ENCODE results near the gene ADD1.

Gene ADD1

GRCh38 chr4:2857349-2857927, 13.8 kb downstream of the ADD1 start:
- no peak for DNase-seq (ENCODE audit: low read depth, low spot score)
- no peak for TF ChIP-seq CTCF (IDR thresholded peaks at IDR 0.05; ENCODE audit: low read depth, low read length)
- no peak overlapping the region for H3K4me3 ChIP-seq (ENCODE audit: low read depth, low read length)
- in situ Hi-C loops (cut with HindIII; ENCODE audit: low sequenced_read_pairs): no loop called here

- no peak for DNase-seq (ENCODE audit: low read depth, low spot score)
- no peak for TF ChIP-seq CTCF (IDR thresholded peaks at IDR 0.05; ENCODE audit: low read depth, low read length)
- no peak overlapping the region for H3K4me3 ChIP-seq (ENCODE audit: low read depth, low read length)
- in situ Hi-C loops (cut with HindIII; ENCODE audit: low sequenced_read_pairs): no loop called here
These were observed 15.0 kb downstream of the ADD1 start for GRCh38 chr4:2858451-2859217.

GRCh38 chr4:2859514-2859913, 15.9 kb downstream of the ADD1 start:
- DNase-seq (ENCODE audit: low read depth, low spot score): no peak
- TF ChIP-seq CTCF (IDR thresholded peaks at IDR 0.05; ENCODE audit: low read depth, low read length): no peak
- H3K4me3 ChIP-seq (ENCODE audit: low read depth, low read length): no peak overlapping the region
- in situ Hi-C loops (cut with HindIII; ENCODE audit: low sequenced_read_pairs): no loop called here

GRCh38 chr4:2860391-2861348, 17.0 kb downstream of the ADD1 start:
- in situ Hi-C loops (cut with HindIII; ENCODE audit: low sequenced_read_pairs): no loop called here
- TF ChIP-seq CTCF (IDR thresholded peaks at IDR 0.05; ENCODE audit: low read depth, low read length): no peak
- peak; percentile 21 for DNase-seq (ENCODE audit: low read depth, low spot score)
- H3K4me3 ChIP-seq (ENCODE audit: low read depth, low read length): no peak overlapping the region

- DNase-seq (ENCODE audit: low read depth, low spot score): no peak
- no peak overlapping the region for H3K4me3 ChIP-seq (ENCODE audit: low read depth, low read length)
- in situ Hi-C loops (cut with HindIII; ENCODE audit: low sequenced_read_pairs): no loop called here
- no peak for TF ChIP-seq CTCF (IDR thresholded peaks at IDR 0.05; ENCODE audit: low read depth, low read length)
These were observed 18.2 kb downstream of the ADD1 start for GRCh38 chr4:2861631-2862436.

GRCh38 chr4:2862528-2862927, 18.9 kb downstream of the ADD1 start:
- TF ChIP-seq CTCF (IDR thresholded peaks at IDR 0.05; ENCODE audit: low read depth, low read length): no peak
- DNase-seq (ENCODE audit: low read depth, low spot score): peak; percentile 30
- in situ Hi-C loops (cut with HindIII; ENCODE audit: low sequenced_read_pairs): no loop called here
- no peak overlapping the region for H3K4me3 ChIP-seq (ENCODE audit: low read depth, low read length)

Data from astrocyte of the spinal cord (primary cell).